Muscle layer of duodenum (tissue), 2 donors: Measurements from ENCODE around the gene RABGAP1.

ENCODE experiments used
- H3K27ac ChIP-seq: one replicate; pipeline ENCODE4 v1.7.0; 2013; ENCODE audit warnings: mild to moderate bottlenecking, low read length
- H3K27me3 ChIP-seq: one replicate; pipeline ENCODE4 v1.7.0; 2013; ENCODE audit warnings: low read depth, mild to moderate bottlenecking, control low read depth, low read length
- H3K36me3 ChIP-seq, 2 donors: one replicate each; pipeline ENCODE4 v1.7.0; 2013; ENCODE audit warnings: low read length in 2 of 2, control low read depth in 1 of 2, mild to moderate bottlenecking in 1 of 2; ENCODE audit not compliant: insufficient read depth in 2 of 2, control insufficient read depth in 1 of 2
- H3K4me1 ChIP-seq, 2 donors: one replicate each; pipeline ENCODE4 v1.7.0; 2013; ENCODE audit warnings: low read length in 2 of 2, mild to moderate bottlenecking in 2 of 2, control low read depth in 1 of 2, moderate library complexity in 1 of 2; ENCODE audit not compliant: insufficient read depth in 2 of 2, control insufficient read depth in 1 of 2
- H3K4me3 ChIP-seq, 2 donors: one replicate each; pipeline ENCODE4 v1.7.0; 2013; ENCODE audit warnings: low read length in 2 of 2, low read depth in 1 of 2, mild to moderate bottlenecking in 1 of 2
- H3K9me3 ChIP-seq, 2 donors: one replicate each; pipeline ENCODE4 v1.7.0; 2013; ENCODE audit warnings: low read length in 2 of 2, control low read depth in 1 of 2, mild to moderate bottlenecking in 1 of 2; ENCODE audit not compliant: control insufficient read depth in 1 of 2
- donor health status: healthy.

The RABGAP1 gene

DNA sequence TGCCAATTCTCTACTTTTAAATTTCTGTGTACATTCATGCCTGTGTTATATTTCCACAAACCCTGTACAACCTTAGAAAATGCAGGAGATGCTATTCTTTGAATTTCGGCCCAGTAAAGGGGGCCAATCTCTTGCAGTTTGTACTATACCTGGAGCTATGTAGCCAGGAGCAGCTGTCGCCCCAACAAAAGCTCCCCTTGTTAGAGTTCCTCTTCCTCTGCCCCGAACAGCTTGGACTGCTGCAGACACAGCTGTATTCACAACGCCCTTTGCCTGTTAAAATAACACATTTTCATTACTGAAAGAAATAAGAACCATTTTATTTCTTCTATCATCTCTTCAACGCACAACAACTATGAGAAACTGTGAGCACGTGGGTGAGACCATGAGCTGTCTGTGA lies 191.9 kb downstream of the RABGAP1 start:
- no peaks in the 10 kb centered on the region for H3K9me3 ChIP-seq

DNA sequence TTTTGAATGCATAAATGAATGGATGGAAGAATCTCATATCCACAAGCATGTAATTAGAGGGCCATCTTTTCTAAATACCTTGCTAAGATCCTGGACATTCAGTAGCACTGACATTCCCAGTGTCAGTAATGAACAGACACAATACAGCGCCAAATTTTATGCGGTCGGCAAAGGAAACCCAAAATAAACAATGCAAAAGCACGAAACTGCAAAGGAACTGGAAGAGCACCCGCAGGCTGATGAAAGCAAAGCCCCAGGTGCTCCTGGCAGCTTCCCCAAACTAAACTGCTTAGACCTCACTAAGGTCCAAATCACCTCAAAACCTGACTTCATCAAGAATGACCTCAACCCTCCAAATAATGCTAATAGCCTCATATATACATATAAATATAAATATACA lies 194.6 kb downstream of the RABGAP1 start:
- Histone ChIP-seq H3K4me3 (no peak overlapping the region), H3K27me3 (no peaks in the 10 kb centered on the region), H3K4me1 (no peaks in the 10 kb centered on the region), H3K27ac (no peak overlapping the region), H3K9me3 (no peaks in the 10 kb centered on the region), H3K36me3 (peaks cover 6 to 7% of the 10 kb centered on the region in 2 donors)

More for the DNA sequence above, 191.9 kb downstream of the RABGAP1 start:
- no peaks in the 10 kb centered on the region for H3K4me1 ChIP-seq
- no peaks in the 10 kb centered on the region for H3K27me3 ChIP-seq
- H3K4me3 ChIP-seq: no peak overlapping the region
- no peak overlapping the region for H3K27ac ChIP-seq
- H3K36me3 ChIP-seq: peaks cover 7 to 15% of the 10 kb centered on the region in 2 donors

DNA sequence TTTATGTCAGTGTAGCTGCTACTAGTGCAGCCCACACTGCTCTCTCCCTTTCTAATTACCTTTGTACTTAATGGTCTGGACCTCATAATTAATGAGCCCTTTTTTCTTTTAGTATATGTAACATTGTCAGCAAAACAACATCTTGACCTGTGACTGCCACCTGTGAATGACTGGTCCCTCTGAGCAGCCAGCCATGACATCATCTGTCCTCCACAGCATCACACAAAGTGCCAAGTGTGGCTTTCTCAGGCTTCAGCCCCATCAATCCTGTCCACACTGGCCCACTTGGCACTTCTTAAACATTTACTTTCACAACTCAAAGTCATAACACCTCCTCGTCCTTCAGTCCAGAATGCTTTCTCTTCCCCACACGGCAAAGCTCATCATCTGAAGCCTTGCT lies 197.3 kb downstream of the RABGAP1 start:
- no peaks in the 10 kb centered on the region for H3K4me1 ChIP-seq
- no peak overlapping the region for H3K27ac ChIP-seq
- peaks cover 0 to 3% of the 10 kb centered on the region in 2 donors for H3K36me3 ChIP-seq
- H3K9me3 ChIP-seq: no peaks in the 10 kb centered on the region
- no peak overlapping the region for H3K4me3 ChIP-seq
- no peaks in the 10 kb centered on the region for H3K27me3 ChIP-seq

DNA sequence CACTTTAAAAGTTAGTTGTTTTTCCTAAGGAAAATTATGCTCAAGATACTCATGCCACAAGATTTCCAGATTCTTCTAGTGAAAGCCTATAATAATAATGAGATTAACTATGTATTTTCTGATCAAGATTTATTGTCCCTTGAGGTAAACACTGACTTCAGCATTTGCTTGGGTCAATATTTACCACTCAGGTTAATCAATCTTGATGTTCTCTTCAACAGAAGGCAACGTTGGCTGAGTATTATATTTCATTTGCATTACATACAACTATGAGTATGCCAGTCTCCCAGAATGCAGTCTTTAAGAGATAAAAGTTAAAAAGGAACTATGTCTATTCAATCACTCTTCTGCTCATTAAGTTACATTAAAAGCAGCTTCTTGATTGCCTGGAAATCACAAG lies 208.2 kb downstream of the RABGAP1 start:
- Histone ChIP-seq H3K27ac (no peak overlapping the region), H3K36me3 (no peaks in the 10 kb centered on the region), H3K4me3 (no peak overlapping the region), H3K9me3 (peaks cover 0 to 6% of the 10 kb centered on the region in 2 donors), H3K4me1 (no peaks in the 10 kb centered on the region), H3K27me3 (no peaks in the 10 kb centered on the region)

DNA sequence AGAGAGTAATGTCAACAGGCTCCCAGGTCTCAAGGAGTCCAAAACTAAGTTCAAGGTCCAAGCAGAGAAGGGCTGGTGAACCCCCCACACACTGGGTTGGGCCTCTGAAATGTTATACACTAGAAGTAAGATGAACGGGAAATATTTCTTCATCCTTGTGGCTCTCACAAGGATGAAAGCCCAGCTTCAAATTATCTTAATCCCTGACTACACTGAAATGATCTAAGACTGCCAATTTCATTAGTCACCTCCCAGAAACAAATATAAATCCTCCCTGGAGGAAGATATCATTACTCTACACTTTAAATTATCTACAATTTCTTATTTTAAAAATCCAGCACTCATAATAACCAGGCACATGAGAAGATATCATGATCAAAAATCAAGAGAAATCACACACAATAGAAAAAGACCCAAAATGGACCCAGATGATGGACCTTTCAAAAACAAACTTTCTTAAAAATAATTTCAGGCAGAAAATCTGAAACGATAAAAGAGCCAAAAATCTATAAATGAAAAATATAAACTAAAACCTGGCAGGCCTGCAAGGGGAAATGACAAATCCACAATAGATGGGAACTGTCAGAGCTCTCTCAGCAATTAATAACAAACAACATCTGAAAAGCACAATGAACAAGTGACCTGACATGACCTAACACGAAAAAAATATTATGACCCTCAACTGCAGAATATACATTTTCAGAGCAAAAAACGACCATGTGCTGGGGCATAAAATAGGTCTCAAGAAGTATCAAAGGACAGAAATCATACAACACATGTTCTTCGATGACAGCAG lies 210.1 kb downstream of the RABGAP1 start:
- H3K27me3 ChIP-seq: no peaks in the 10 kb centered on the region
- H3K4me1 ChIP-seq: no peaks in the 10 kb centered on the region
- H3K9me3 ChIP-seq: peaks cover 0 to 6% of the 10 kb centered on the region in 2 donors
- H3K4me3 ChIP-seq: no peak overlapping the region
- H3K27ac ChIP-seq: no peak overlapping the region
- no peaks in the 10 kb centered on the region for H3K36me3 ChIP-seq
